NAMALWA (cell line): ENCODE data around the gene ELFN2.

Source experiments
- DNase-seq: peaks from one replicate; pipeline ENCODE4 v3.0.0-alpha.2; 2015; ENCODE audit warnings: low spot score

ELFN2 gene

GRCh38 chr22:37357446-37358075 lies 69.7 kb downstream of the ELFN2 start:
- no peak for DNase-seq

- DNase-seq, result no peak
Observed at GRCh38 chr22:37356922-37357321, 70.4 kb downstream of the ELFN2 start.

GRCh38 chr22:37355174-37355573 lies 72.1 kb downstream of the ELFN2 start:
- no peak for DNase-seq

GRCh38 chr22:37354670-37355069 lies 72.6 kb downstream of the ELFN2 start:
- DNase-seq, result no peak

- DNase-seq, result no peak
Observed at GRCh38 chr22:37354261-37354660, 73.0 kb downstream of the ELFN2 start.

DNA sequence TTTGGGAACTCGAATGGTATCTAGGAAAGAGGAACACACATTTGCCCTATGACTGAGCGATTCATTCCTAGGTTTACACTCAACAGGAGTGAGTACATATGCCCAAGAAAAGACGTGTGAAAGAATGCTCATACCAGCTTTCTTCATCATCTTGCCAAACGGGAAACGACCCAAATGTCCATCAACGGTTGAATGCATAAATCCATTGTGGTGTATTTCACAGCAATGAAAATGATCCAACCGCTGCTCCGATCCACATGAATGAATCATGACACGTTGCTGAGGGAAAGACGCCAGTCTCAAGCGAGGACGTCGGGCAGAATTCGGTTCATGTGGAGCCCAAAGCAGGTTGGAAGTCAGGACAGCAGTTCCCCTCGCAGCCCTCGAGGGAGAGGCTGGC lies 73.4 kb downstream of the ELFN2 start:
- DNase-seq, result no peak

DNA sequence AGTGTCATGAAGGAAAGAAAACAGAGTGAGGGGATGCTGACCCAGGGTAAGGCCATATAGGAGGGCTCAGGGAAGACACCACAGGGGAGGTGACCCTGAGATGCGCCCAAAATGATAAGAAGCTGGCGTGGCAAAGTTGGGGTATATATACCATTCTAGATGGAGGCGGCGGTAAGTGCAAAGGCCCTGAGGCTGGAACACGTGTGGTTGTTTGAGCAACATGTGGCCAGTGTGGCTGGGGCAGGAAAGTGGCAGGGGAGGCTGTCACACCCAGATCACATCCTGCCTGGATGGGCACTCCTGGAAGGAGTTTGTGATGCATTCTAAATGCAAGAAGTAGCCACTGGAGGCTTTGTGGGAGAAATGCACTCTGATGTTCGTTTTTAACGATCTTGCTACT lies 74.8 kb downstream of the ELFN2 start:
- DNase-seq, result no peak

- DNase-seq, result no peak
Observed at GRCh38 chr22:37351232-37351631, 76.0 kb downstream of the ELFN2 start.

DNA sequence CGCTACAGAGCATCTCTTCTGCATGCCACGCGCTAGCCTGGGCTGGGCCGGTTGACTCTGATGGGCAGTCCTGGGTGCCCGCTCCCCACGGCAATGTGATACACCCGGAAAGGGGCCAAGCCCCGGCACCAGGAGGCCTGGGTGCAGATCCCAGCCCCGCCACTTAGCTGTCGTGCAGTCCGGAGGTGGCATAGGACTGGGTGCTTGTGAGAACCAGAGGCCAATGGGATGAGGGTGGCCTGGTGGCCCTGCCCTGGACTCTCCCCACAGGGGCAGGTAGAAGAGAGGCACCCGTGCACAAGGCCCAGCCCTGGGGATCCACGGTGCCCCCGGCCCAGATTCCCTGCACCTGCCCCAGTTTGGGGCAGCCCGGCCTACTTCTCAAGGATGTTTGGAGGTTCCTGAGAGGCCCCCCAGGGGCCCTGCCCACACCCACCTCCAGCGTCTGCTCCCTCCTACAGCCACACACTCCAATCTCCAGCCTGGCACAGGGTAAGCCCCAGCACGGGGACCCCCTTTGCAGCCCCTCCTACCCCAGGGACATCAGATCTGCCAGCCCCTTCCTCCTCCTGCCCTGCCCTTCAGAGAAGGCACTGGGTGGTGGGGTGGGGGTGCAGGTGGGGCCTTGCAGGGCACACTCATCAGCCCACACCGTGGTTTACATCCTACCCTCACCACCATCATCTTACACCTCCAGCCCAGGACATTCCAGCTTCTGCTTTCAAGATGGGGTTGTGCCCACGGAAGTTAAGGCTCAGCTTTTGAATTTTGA lies 78.0 kb downstream of the ELFN2 start:
- no peak for DNase-seq

DNA sequence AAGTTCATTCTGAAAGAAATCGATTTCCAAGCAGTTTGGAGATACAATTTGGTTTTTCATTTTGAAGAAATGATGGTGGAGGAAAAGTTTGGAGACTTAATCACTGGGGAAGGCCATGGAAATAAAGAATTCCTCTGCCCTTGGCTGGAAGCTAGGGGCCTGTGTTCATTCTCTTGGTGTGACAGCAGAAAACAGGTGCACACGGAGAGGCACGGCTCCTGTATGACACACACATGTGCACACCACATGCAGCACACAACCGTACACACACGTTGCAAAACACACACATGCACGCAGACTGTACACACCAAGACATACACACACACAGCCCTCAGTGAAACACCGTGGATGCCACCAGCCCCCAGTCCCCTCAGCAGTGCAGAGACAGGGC lies 80.8 kb downstream of the ELFN2 start:
- no peak for DNase-seq

- no peak for DNase-seq
Observed at GRCh38 chr22:37345863-37346504, 81.3 kb downstream of the ELFN2 start.

DNA sequence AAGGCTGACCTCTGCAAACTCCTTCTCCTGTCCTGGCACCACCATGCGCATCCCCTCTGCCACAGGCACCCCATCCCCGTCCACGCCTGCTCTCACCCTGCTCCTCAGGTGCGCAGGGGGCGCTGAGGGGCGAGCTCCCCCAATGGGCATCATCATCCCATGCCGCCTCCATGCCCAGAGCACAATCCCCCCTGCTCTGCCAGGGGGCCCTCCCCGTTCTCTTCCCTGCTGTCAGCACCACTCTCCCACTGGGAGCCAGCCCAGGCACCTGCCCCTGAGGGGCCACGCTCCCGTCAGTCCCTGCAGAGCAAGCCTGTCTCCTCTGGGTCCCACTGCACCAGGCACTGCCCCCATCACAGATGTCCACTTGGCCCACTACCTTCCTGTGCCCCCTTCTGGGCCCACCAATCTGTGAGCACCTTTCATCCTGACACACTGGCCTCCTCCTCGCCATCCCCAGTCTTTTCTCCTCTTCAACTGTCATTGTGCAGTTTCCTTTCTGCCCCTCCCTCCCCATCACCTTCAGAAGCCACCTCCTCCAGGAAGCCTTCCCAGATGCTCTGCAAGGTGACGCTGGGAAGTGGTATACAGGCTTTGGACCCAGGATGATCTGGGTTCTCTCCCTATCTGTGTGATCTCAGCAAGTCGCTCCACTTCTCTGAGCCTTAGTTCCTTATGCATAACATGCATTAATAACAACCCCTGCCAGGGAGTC lies 82.4 kb downstream of the ELFN2 start:
- no peak for DNase-seq

GRCh38 chr22:37343863-37344734 lies 83.2 kb downstream of the ELFN2 start:
- DNase-seq, result no peak

DNA sequence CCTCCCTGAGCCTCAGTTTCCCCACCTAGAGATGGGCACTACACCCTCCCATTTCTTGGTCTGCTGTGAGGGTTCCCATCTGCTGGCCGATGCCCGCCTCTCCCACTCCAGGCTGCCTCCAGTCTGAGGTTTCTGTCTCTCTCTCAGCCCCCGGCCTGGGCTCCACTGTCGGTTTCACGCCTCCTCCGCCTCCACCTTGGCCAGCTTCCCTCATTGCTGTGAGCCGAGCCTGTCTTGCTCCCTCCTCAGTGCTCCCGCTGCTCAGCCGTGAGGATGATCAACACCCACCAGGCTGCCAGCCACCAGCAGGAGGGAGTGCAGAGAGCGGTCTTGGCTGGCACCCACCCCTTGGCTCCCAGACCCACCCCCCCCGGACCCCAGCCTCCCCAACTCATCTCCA lies 83.9 kb downstream of the ELFN2 start:
- no peak for DNase-seq

- no peak for DNase-seq
Observed at GRCh38 chr22:37342065-37342464, 85.2 kb downstream of the ELFN2 start.

GRCh38 chr22:37340331-37341262 lies 86.7 kb downstream of the ELFN2 start:
- DNase-seq, result no peak

DNA sequence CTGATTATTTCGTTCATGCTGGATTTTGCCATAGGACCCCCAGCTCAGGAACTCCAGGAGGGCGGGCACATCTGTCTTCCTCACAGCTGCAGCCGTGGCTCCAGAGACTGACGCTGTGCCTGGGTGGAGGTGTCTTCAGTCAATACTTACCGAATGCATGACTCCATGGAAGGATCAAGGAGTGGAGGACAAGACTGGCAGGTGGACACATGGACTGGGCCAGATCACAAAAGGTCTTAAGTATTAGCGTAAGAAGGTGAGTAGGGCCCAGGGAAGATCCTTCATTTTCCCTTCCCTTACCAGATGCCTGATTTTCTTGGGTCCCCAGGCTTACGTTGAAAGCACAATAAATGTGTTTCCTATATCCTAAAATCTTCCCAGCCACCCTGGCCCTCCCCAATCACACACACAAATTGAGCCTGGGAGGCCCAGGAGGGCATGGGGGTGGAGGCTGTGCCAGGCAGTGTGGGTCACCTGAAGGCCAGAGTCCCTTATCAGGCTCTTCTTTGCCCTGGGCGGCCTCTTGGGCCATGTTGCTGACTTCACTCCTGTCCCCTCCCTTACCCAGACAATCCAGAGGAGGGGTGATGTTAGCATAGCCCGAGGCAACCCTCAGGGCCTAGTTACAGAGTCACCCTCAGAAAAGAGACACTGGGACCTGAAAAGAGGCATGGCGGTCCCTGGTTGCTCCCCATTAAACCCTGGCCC lies 88.6 kb downstream of the ELFN2 start:
- DNase-seq, result no peak

GRCh38 chr22:37337204-37337943 lies 89.9 kb downstream of the ELFN2 start:
- no peak for DNase-seq

GRCh38 chr22:37336579-37336978 lies 90.7 kb downstream of the ELFN2 start:
- no peak for DNase-seq
